Body of pancreas (tissue), 4 donors: ENCODE results near the gene MICOS13.

Source experiments
- CTCF ChIP-seq, 7 experiments: fragments of 450-650 bp in 4 of 7; fragments of 200-600 bp in 3 of 7; sonication (generic) in 3 of 7; IDR thresholded peaks; one replicate each; pipeline ENCODE4 v1.5.1; 2016 to 2019; ENCODE audit warnings: antibody characterized with exemption in 7 of 7
- POLR2A ChIP-seq, 3 donors: fragments of 450-650 bp; IDR thresholded peaks; one replicate each; pipeline ENCODE4 v1.6.1; 2016; ENCODE audit warnings: antibody characterized with exemption in 3 of 3, mild to moderate bottlenecking in 2 of 3

- TF ChIP-seq CTCF (IDR thresholded peaks at IDR 0.05) (no peak), POLR2A (IDR thresholded peaks at IDR 0.05) (no peak)
Measured at GRCh38 chr19:5683177-5683886, 3.0 kb upstream of the MICOS13 start.
